ENCODE data around the gene ME1.

- no peak for TF ChIP-seq POLR2A (IDR thresholded peaks at IDR 0.05; ENCODE audit: low read length)
- TF ChIP-seq GATA1 (IDR thresholded peaks at IDR 0.05; ENCODE audit: low read depth, low read length): no peak
Measured at GRCh38 chr6:83378621-83379388, 52.0 kb downstream of the ME1 start.
